NCI-H2107 treated with DMSO at 0.1 percent for 48 hours (cell line): ENCODE results near the gene ELSPBP1.
"Not testable (repeated sequence)": the region's sequence is repeated elsewhere in the genome, so short reads cannot be mapped to it uniquely, and the experiment has no call there.

Experiments used
- DNase-seq: peaks from one replicate; lab custom pipeline; 2025; ENCODE audit not compliant: unreplicated experiment; lab: John Stamatoyannopoulos, UW

ELSPBP1 gene

DNA sequence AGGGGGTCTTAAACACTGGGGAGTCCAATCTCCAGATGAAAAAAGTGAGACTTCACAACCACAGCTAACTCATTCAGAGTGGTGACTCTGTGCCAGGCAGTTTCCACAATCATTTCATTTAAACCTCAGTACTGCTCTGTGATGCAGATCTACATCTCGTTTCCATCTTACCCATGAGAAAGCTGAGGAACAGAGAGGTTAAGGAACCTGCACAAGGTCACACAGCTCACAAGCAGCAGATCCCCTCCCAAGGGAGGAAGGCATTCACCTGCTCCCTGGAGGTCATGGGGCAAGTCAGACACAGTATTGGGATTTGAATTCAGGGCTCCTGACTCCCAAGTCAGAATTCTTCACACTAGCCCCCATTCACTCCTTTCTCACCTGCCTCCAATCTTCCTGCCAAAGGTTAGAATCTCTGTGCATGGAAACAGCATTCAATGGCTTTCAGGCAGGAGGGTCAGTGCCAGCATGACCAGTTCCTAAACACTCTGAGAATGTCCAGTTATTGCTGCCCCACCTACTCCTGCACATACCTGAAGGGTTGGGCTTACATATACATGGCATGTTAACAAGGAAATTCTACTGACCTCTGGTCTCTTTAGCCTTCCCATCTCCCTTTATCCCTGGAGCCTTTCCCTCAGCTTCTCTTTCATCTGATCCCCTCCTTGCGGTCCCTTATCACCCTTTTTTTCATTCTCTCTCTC, 47.6 kb downstream of the ELSPBP1 start:
- DNase-seq = no peak

- DNase-seq = no peak
Measured at GRCh38 chr19:48043675-48044258, 49.3 kb downstream of the ELSPBP1 start, which contains the start of gene CABP5. CABP5 (minus strand) TSS chr19:48044079; CDS start chr19:48043922, 157 bp downstream.

- DNase-seq = no peak
Measured at GRCh38 chr19:48044561-48044960, 50.1 kb downstream of the ELSPBP1 start.

DNA sequence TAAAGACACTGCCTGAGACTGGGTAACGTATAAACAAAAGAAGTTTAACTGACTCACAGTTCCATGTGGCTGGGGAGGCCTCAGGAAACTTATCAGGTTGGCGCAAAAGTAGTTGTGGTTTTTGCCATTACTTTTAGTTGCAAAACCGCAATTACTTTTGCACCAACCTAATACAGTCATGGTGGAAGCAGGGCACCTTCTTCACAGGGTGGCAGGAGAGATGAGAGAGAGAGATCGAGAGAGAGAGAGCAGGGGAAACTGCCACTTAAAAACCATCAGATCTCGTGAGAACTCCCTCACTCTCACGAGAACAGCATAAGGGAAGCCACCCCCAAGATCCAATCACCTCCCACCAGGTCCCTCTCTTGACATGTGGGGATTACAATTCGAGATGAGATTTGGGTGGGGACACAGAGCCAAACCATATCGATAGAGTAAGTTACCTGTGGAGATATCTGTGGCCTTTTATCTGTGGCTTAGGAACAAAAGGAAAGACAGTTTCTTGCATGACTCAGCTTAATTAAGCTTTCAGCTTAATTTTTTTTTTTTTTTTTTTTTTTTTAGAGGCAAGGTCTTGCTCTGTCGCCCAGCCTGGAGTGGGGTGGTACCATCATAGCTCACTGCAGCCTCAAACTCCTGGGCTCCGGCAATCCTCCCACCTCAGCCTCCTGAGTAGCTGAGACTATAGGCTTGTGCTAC, 57.1 kb downstream of the ELSPBP1 start:
- no peak for DNase-seq

DNA sequence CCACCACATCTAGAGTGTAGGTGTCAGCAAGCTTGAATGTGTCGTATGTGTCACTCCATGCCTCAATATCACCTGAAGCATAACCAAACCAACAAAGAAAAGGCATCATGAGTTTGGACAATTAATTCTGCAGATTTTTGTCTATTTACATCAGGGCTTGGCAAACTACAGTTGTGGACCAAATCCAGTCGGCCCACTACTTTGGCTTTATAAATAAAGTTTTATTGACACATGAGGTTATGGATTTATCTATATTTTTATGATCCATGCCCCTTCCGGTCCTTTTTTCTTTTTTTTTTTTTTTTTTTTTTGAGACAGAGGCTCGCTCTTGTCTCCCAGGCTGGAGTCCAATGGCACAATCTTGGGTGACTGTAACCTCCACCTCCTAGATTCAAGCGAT, 58.6 kb downstream of the ELSPBP1 start:
- no peak for DNase-seq

GRCh38 chr19:48053856-48054255, 59.4 kb downstream of the ELSPBP1 start:
- DNase-seq = no peak

- DNase-seq = no peak
Measured at GRCh38 chr19:48059331-48059730, 64.9 kb downstream of the ELSPBP1 start.

DNA sequence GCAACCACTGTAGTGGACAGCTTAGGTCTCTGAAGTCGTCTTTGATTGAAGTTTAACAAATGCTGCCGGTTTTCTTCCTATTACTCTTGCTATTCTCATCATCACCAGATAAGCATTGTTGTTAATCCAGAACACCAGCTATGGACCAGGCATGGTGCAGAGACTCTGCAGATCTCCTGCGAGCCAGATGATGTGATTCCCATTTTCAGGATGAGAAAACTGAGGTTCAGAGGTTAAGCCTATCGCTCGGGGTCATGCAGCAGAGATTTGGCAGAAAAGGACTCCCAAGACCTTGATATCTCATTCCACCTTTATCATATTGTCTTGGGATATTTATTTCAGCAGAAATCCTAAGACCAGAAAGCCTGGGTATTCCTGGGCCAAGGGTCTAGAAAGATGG, 65.9 kb downstream of the ELSPBP1 start:
- no peak for DNase-seq

- DNase-seq = no peak
Measured at GRCh38 chr19:48061401-48062344, 67.2 kb downstream of the ELSPBP1 start.

- no peak for DNase-seq
Measured at GRCh38 chr19:48064509-48064908, 70.1 kb downstream of the ELSPBP1 start.

GRCh38 chr19:48069435-48069834, 75.0 kb downstream of the ELSPBP1 start:
- DNase-seq = no peak

DNA sequence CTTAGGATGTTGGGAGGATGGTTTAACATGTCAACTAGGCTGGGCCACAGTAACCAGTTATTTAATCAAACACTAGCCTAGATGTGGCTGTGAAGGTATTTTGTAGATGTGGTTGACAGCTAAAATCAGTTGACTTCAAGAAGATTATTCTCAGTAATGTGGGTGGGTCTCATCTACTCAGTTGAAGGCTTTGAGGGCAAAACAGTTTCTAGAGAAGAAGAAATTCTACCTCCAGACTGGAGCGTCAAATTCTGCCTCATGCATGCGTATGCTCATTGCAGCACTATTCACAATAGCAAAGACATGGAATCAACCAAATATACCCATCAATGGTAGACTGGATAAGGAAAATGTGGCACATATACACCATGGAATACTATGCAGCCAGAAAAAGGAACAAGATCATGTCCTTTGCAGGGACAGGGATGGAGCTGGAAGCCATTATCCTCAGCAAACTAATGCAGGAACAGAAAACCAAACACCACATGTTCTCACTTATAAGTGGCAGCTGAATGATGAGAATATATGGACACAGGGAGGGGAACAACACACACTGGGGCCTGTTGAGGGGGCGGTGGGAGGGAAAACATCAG, 75.8 kb downstream of the ELSPBP1 start:
- not testable (repeated sequence) for DNase-seq
